ENCODE results near the gene BMP6. TPM values are rescaled to one million over a fixed set of nuclear protein-coding genes. Genes with fewer than 3 reads are reported as not detected.

Gene BMP6
- total RNA-seq, 1 experiment from 2014 or later, result 0.15 TPM

DNA sequence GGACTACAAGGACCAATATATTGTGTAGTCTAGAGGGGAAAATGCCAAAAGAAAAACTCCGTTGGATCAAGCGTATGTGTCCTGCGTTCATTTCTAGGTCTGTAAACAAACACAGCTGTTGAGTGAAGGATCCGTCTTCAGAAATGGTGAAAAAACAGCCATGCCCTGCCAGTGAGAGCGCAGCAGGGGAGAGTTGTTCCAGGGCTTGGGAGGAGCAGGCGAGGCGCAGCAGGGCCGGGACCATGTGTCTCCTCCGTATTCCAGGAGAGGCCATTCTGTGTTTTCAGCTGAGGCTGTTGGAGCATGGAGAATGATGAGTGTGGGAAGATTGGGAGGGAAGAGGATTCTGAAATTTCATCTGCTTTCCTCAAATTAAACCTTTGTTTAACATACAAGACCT is 38.0 kb downstream of the BMP6 start:
- peaks cover 22% of the 10 kb centered on the region for H3K4me1 ChIP-seq (ENCODE audit: insufficient read depth, low read length)
- POLR2A ChIA-PET (ENCODE audit: unreplicated experiment), result no interaction called here
- ATAC-seq, result no peak
- TF ChIP-seq EZH2 (IDR thresholded peaks at IDR 0.05; ENCODE audit: low read length, unreplicated experiment) (no peak), EZH2phosphoT487 (IDR thresholded peaks at IDR 0.05; ENCODE audit: borderline replicate concordance, low read length) (no peak)
- TF ChIP-seq, protein P1, sequence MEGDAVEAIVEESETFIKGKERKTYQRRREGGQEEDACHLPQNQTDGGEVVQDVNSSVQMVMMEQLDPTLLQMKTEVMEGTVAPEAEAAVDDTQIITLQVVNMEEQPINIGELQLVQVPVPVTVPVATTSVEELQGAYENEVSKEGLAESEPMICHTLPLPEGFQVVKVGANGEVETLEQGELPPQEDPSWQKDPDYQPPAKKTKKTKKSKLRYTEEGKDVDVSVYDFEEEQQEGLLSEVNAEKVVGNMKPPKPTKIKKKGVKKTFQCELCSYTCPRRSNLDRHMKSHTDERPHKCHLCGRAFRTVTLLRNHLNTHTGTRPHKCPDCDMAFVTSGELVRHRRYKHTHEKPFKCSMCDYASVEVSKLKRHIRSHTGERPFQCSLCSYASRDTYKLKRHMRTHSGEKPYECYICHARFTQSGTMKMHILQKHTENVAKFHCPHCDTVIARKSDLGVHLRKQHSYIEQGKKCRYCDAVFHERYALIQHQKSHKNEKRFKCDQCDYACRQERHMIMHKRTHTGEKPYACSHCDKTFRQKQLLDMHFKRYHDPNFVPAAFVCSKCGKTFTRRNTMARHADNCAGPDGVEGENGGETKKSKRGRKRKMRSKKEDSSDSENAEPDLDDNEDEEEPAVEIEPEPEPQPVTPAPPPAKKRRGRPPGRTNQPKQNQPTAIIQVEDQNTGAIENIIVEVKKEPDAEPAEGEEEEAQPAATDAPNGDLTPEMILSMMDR (conservative IDR thresholded peaks at IDR 0.05; ENCODE audit: low read depth, low read length), result no peak
- no peaks in the 10 kb centered on the region for H3K36me3 ChIP-seq (ENCODE audit: low read depth, low read length)
- no peaks in the 10 kb centered on the region for H3K27me3 ChIP-seq (ENCODE audit: low read length)
- no peak for DNase-seq
- no peaks in the 10 kb centered on the region for H4K20me1 ChIP-seq (ENCODE audit: low read length)
- H3K27ac ChIP-seq (ENCODE audit: low read length), result no peak overlapping the region
- CTCF ChIA-PET, result no interaction called here
- intact Hi-C loops (cut with micrococcal nuclease), result no loop called here
- no peaks in the 10 kb centered on the region for H3K79me2 ChIP-seq (ENCODE audit: low read length)
- no peaks in the 10 kb centered on the region for H3K9me2 ChIP-seq (replicated peaks; ENCODE audit: low read length)
- H3F3A ChIP-seq (ENCODE audit: low read length, unreplicated experiment), result no peaks in the 10 kb centered on the region
- no peaks in the 10 kb centered on the region for H3K9me3 ChIP-seq (ENCODE audit: low read length)
- no peak overlapping the region for H3K4me3 ChIP-seq (ENCODE audit: low read length)
- H2AFZ ChIP-seq (ENCODE audit: low read length), result no peak overlapping the region
- no TSS peak for BruUV-seq (replicated peaks)
- no peak overlapping the region for H3K4me2 ChIP-seq (ENCODE audit: low read length)
- no peak overlapping the region for H3K9ac ChIP-seq (ENCODE audit: low read length)

DNA sequence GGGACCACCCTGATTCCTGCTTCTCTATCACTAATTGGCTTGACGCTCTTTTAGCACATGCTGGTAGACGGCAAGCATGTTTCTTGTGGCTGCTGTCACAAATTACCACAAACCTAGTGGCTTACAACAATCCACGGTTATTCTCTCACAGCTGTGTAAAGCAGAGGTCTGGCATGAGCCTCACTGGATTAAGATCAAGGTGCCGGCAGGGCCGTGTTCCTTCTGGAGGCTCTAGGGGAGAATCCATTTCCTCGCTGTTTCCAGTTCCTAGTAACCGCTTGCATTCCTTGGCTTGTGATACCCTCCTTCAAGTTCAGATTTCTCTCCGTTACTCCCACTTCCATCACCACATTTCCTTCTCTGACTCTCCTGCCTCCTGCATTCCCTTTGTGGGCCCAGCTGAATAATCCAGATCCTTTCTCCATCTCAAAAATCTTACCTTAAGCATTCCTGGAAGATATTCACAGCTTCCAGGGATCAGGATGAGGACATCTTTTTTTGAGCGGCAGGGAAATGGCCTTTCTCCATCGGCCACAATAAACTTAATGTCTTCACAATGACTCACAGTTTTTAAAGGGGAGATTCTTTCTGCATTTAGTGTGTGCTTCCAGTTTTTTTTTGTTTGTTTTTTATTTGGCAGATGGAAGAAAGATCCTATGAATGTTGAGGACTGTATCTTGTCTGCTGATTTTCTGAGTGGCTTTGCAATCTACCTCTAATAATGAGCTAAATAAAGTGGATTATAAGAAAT is 39.9 kb downstream of the BMP6 start:
- Histone ChIP-seq H3K27ac (ENCODE audit: low read length) (no peak overlapping the region), H3F3A (ENCODE audit: low read length, unreplicated experiment) (no peaks in the 10 kb centered on the region), H2AFZ (ENCODE audit: low read length) (no peak overlapping the region), H3K9me2 (replicated peaks; ENCODE audit: low read length) (no peaks in the 10 kb centered on the region), H4K20me1 (ENCODE audit: low read length) (no peaks in the 10 kb centered on the region), H3K4me1 (ENCODE audit: insufficient read depth, low read length) (peaks cover 34% of the 10 kb centered on the region), H3K4me2 (ENCODE audit: low read length) (peak overlapping the region; percentile 24; the same call in 1 of the 2 replicates), H3K36me3 (ENCODE audit: low read depth, low read length) (no peaks in the 10 kb centered on the region), H3K79me2 (ENCODE audit: low read length) (no peaks in the 10 kb centered on the region), H3K4me3 (ENCODE audit: low read length) (no peak overlapping the region), H3K27me3 (ENCODE audit: low read length) (no peaks in the 10 kb centered on the region), H3K9me3 (ENCODE audit: low read length) (no peaks in the 10 kb centered on the region), H3K9ac (ENCODE audit: low read length) (no peak overlapping the region)
- CTCF ChIA-PET, result interaction anchor here (0.6 kb wide), 1 partner anchor 80 kb away, joined by 3 read pairs; no protein-coding TSS in a partner anchor
- DNase-seq (peak; percentile 76), ATAC-seq (peak; percentile 72)
- BruUV-seq (replicated peaks), result no TSS peak
- TF ChIP-seq, protein P1 (conservative IDR thresholded peaks at IDR 0.05; ENCODE audit: low read depth, low read length), result no peak
- TF ChIP-seq EZH2phosphoT487 (IDR thresholded peaks at IDR 0.05; ENCODE audit: borderline replicate concordance, low read length), result no peak
- no peak for TF ChIP-seq EZH2 (IDR thresholded peaks at IDR 0.05; ENCODE audit: low read length, unreplicated experiment)
- intact Hi-C loops (cut with micrococcal nuclease), result loop anchor here (5.0 kb wide), 1 partner anchor 33 kb away; no protein-coding TSS in a partner anchor
- POLR2A ChIA-PET (ENCODE audit: unreplicated experiment), result no interaction called here

DNA sequence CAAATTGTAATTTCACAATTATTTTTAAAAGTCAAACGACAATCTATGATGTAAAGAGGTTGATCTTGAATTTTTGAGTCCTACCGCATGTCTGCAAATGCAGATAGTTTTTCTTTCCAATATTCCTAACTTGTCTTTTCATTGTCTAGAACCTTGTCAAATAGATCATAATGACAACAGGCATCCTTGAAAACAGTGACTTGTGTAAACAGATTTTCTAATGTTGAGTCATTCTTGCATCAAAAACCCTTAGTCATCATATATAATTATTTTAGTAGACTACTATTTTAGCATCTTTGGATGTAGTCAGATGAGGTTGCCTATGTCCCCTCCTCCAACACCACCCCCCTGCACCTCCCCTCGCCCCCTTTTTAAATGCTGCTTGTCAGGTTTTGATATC is 43.8 kb downstream of the BMP6 start:
- Histone ChIP-seq H3K27ac (ENCODE audit: low read length) (0 out of 2 replicates have a peak overlapping the region, but pooled peaks have one; percentile 3), H3K36me3 (ENCODE audit: low read depth, low read length) (no peaks in the 10 kb centered on the region), H3K4me3 (ENCODE audit: low read length) (no peak overlapping the region), H3K27me3 (ENCODE audit: low read length) (no peaks in the 10 kb centered on the region), H3K4me1 (ENCODE audit: insufficient read depth, low read length) (peaks cover 25% of the 10 kb centered on the region), H2AFZ (ENCODE audit: low read length) (no peak overlapping the region), H3K79me2 (ENCODE audit: low read length) (no peaks in the 10 kb centered on the region), H3K9ac (ENCODE audit: low read length) (no peak overlapping the region), H3F3A (ENCODE audit: low read length, unreplicated experiment) (no peaks in the 10 kb centered on the region), H3K9me3 (ENCODE audit: low read length) (no peaks in the 10 kb centered on the region), H4K20me1 (ENCODE audit: low read length) (no peaks in the 10 kb centered on the region), H3K4me2 (ENCODE audit: low read length) (peak overlapping the region; percentile 7; the same call in 1 of the 2 replicates), H3K9me2 (replicated peaks; ENCODE audit: low read length) (no peaks in the 10 kb centered on the region)
- ATAC-seq (peak; percentile 68), DNase-seq (peak; percentile 73)
- BruUV-seq (replicated peaks), result no TSS peak
- POLR2A ChIA-PET (ENCODE audit: unreplicated experiment), result interaction anchor here (0.6 kb wide), 1 partner anchor 1094 kb away, joined by 3 read pairs; no protein-coding TSS in a partner anchor
- CTCF ChIA-PET, result no interaction called here
- intact Hi-C loops (cut with micrococcal nuclease), result loop anchor here (5.0 kb wide), 1 partner anchor 37 kb away; no protein-coding TSS in a partner anchor
- TF ChIP-seq EZH2 (IDR thresholded peaks at IDR 0.05; ENCODE audit: low read length, unreplicated experiment) (no peak), EZH2phosphoT487 (IDR thresholded peaks at IDR 0.05; ENCODE audit: borderline replicate concordance, low read length) (no peak)
- TF ChIP-seq, protein P1 (conservative IDR thresholded peaks at IDR 0.05; ENCODE audit: low read depth, low read length), result no peak

All from PC-3 (cell line).